H1 (cell line): Measurements from ENCODE around the gene GDPD5.

Source experiments
- CTCF ChIP-seq, 3 experiments: IDR thresholded peaks; 1 replicate in 2 of 3; 2 replicates in 1 of 3; pipeline versions ENCODE4 v1.5.1 to v1.6.1; 2011; ENCODE audit warnings: low read length in 3 of 3, mild to moderate bottlenecking in 3 of 3, inconsistent platforms in 2 of 3, low read depth in 1 of 3, moderate library complexity in 1 of 3; ENCODE audit not compliant: insufficient read depth in 1 of 3; ENCODE audit errors: control extremely low read depth in 1 of 3
- FOSL1 ChIP-seq: IDR thresholded peaks from 2 replicates; pipeline ENCODE4 v1.6.1; 2011; ENCODE audit warnings: mild to moderate bottlenecking, low read depth, low read length, moderate library complexity; ENCODE audit not compliant: insufficient read depth
- GABPA ChIP-seq: IDR thresholded peaks from 2 replicates; pipeline ENCODE4 v1.6.1; 2011; ENCODE audit warnings: mild to moderate bottlenecking, low read length, moderate library complexity, borderline replicate concordance; ENCODE audit not compliant: insufficient read depth
- NANOG ChIP-seq: IDR thresholded peaks from 2 replicates; pipeline ENCODE4 v1.6.1; 2011; ENCODE audit warnings: low read length, low read depth, mild to moderate bottlenecking, inconsistent platforms; ENCODE audit not compliant: insufficient read depth, poor library complexity, severe bottlenecking
- POLR2A ChIP-seq, 2 experiments: IDR thresholded peaks; 1 replicate in 1 of 2; 2 replicates in 1 of 2; pipeline ENCODE4 v1.6.1; 2011; ENCODE audit warnings: low read depth in 2 of 2, low read length in 2 of 2, mild to moderate bottlenecking in 2 of 2; ENCODE audit errors: control extremely low read depth in 1 of 2
- POLR2AphosphoS5 ChIP-seq: IDR thresholded peaks from 2 replicates; pipeline ENCODE4 v1.6.1; 2011; ENCODE audit warnings: low read depth, low read length
- RAD21 ChIP-seq, 2 experiments: IDR thresholded peaks in 1 of 2; conservative IDR thresholded peaks in 1 of 2; 2 replicates each; pipeline ENCODE4 v1.6.1; 2011; ENCODE audit warnings: low read depth in 2 of 2, low read length in 2 of 2, improper control_type of control experiment in 1 of 2, inconsistent platforms in 1 of 2, mild to moderate bottlenecking in 1 of 2, moderate library complexity in 1 of 2
- RBBP5 ChIP-seq: IDR thresholded peaks from 2 replicates; pipeline ENCODE4 v1.7.1; 2012; ENCODE audit warnings: low read depth, mild to moderate bottlenecking, inconsistent platforms, low read length, moderate library complexity, borderline replicate concordance
- USF2 ChIP-seq: IDR thresholded peaks from 2 replicates; pipeline ENCODE4 v1.6.1; 2011; ENCODE audit warnings: low read length, improper control_type of control experiment

GRCh38 chr11:75554258-75555022 is 28.7 kb upstream of the GDPD5 start:
- TF ChIP-seq NANOG, result no peak
- TF ChIP-seq CTCF (IDR thresholded peaks at IDR 0.05; ENCODE audit: control extremely low read depth in 1 of 3, insufficient read depth in 1 of 3, low read depth in 1 of 3, low read length in 3 of 3), result no peak
- TF ChIP-seq RAD21 (IDR thresholded peaks at IDR 0.05 in 1 of 2, conservative IDR thresholded peaks at IDR 0.05 in 1 of 2; ENCODE audit: low read depth in 2 of 2, low read length in 2 of 2), result no peak
- no peak for TF ChIP-seq USF2
- 0 out of 3 replicates have a peak, but pooled peaks of 1 of the 2 experiments have one; percentile 65 for TF ChIP-seq POLR2A (IDR thresholded peaks at IDR 0.05; ENCODE audit: control extremely low read depth in 1 of 2, low read depth in 2 of 2, low read length in 2 of 2)
- no peak for TF ChIP-seq FOSL1
- TF ChIP-seq POLR2AphosphoS5, result no peak; the same call in none of the 2 replicates
- TF ChIP-seq GABPA, result no peak
- TF ChIP-seq RBBP5, result peak; percentile 93; the same call in 1 of the 2 replicates
